ENCODE measurements around the gene C6orf89. TPM values are rescaled to one million over a fixed set of nuclear protein-coding genes. Genes with fewer than 3 reads are reported as not detected.

C6orf89 gene
- total and polyA plus RNA-seq, 2 of the 8 experiments (the other 6 are each of a cell fraction or from before 2014, with no cell fraction given): 4.6 to 12.3 TPM

DNA sequence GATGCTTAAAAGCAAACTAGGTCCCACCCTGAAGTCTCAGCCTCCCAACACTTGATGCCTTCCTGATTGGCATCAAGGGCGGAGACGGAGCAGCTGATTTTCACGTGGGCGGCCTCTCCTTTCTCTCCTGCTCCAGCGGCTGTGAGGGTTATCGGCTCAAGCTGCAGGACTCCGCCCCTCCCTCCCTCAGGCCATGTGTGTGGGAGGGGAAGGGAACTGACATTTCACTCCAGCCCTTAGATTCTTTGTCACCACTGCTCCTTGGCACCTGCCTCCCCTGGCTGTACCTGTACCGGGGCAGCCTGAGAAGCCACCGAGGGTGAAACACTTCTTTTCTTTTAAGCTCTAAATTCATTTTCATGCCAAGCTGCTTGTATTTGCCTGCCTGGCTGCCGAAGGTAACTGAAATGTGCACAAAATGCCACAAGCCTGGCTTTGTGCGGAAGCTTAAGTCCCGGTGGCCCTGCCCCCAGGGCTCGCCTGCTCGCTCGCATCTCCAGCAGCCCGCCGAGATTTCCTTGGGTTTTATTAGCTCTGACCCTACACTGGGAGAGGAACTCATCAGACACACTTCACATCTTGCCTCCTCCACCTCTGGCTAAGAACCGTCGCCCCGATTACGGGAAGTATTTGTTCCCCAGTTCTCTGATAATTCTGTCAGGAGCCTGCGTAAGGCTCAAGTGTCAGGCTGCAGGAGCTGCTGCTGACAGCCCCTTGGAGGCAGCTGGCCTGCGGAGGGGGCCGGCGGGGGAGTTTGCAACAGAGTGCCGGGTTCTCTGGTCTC, 36.9 kb upstream of the C6orf89 start (continued):
- TF ChIP-seq, protein P1, sequence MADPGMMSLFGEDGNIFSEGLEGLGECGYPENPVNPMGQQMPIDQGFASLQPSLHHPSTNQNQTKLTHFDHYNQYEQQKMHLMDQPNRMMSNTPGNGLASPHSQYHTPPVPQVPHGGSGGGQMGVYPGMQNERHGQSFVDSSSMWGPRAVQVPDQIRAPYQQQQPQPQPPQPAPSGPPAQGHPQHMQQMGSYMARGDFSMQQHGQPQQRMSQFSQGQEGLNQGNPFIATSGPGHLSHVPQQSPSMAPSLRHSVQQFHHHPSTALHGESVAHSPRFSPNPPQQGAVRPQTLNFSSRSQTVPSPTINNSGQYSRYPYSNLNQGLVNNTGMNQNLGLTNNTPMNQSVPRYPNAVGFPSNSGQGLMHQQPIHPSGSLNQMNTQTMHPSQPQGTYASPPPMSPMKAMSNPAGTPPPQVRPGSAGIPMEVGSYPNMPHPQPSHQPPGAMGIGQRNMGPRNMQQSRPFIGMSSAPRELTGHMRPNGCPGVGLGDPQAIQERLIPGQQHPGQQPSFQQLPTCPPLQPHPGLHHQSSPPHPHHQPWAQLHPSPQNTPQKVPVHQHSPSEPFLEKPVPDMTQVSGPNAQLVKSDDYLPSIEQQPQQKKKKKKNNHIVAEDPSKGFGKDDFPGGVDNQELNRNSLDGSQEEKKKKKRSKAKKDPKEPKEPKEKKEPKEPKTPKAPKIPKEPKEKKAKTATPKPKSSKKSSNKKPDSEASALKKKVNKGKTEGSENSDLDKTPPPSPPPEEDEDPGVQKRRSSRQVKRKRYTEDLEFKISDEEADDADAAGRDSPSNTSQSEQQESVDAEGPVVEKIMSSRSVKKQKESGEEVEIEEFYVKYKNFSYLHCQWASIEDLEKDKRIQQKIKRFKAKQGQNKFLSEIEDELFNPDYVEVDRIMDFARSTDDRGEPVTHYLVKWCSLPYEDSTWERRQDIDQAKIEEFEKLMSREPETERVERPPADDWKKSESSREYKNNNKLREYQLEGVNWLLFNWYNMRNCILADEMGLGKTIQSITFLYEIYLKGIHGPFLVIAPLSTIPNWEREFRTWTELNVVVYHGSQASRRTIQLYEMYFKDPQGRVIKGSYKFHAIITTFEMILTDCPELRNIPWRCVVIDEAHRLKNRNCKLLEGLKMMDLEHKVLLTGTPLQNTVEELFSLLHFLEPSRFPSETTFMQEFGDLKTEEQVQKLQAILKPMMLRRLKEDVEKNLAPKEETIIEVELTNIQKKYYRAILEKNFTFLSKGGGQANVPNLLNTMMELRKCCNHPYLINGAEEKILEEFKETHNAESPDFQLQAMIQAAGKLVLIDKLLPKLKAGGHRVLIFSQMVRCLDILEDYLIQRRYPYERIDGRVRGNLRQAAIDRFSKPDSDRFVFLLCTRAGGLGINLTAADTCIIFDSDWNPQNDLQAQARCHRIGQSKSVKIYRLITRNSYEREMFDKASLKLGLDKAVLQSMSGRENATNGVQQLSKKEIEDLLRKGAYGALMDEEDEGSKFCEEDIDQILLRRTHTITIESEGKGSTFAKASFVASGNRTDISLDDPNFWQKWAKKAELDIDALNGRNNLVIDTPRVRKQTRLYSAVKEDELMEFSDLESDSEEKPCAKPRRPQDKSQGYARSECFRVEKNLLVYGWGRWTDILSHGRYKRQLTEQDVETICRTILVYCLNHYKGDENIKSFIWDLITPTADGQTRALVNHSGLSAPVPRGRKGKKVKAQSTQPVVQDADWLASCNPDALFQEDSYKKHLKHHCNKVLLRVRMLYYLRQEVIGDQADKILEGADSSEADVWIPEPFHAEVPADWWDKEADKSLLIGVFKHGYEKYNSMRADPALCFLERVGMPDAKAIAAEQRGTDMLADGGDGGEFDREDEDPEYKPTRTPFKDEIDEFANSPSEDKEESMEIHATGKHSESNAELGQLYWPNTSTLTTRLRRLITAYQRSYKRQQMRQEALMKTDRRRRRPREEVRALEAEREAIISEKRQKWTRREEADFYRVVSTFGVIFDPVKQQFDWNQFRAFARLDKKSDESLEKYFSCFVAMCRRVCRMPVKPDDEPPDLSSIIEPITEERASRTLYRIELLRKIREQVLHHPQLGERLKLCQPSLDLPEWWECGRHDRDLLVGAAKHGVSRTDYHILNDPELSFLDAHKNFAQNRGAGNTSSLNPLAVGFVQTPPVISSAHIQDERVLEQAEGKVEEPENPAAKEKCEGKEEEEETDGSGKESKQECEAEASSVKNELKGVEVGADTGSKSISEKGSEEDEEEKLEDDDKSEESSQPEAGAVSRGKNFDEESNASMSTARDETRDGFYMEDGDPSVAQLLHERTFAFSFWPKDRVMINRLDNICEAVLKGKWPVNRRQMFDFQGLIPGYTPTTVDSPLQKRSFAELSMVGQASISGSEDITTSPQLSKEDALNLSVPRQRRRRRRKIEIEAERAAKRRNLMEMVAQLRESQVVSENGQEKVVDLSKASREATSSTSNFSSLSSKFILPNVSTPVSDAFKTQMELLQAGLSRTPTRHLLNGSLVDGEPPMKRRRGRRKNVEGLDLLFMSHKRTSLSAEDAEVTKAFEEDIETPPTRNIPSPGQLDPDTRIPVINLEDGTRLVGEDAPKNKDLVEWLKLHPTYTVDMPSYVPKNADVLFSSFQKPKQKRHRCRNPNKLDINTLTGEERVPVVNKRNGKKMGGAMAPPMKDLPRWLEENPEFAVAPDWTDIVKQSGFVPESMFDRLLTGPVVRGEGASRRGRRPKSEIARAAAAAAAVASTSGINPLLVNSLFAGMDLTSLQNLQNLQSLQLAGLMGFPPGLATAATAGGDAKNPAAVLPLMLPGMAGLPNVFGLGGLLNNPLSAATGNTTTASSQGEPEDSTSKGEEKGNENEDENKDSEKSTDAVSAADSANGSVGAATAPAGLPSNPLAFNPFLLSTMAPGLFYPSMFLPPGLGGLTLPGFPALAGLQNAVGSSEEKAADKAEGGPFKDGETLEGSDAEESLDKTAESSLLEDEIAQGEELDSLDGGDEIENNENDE (IDR thresholded peaks at IDR 0.05; ENCODE audit: insufficient replicate concordance, low read length): no peak
- 0 out of 2 replicates have a peak, but pooled peaks have one; percentile 21 for TF ChIP-seq SP1 (IDR thresholded peaks at IDR 0.05; ENCODE audit: low read depth, low read length)
- TF ChIP-seq MAFK (IDR thresholded peaks at IDR 0.05; ENCODE audit: low read depth, low read length): no peak
- no peak for TF ChIP-seq YY1 (IDR thresholded peaks at IDR 0.05; ENCODE audit: low read depth, low read length)
- TF ChIP-seq, protein P2, sequence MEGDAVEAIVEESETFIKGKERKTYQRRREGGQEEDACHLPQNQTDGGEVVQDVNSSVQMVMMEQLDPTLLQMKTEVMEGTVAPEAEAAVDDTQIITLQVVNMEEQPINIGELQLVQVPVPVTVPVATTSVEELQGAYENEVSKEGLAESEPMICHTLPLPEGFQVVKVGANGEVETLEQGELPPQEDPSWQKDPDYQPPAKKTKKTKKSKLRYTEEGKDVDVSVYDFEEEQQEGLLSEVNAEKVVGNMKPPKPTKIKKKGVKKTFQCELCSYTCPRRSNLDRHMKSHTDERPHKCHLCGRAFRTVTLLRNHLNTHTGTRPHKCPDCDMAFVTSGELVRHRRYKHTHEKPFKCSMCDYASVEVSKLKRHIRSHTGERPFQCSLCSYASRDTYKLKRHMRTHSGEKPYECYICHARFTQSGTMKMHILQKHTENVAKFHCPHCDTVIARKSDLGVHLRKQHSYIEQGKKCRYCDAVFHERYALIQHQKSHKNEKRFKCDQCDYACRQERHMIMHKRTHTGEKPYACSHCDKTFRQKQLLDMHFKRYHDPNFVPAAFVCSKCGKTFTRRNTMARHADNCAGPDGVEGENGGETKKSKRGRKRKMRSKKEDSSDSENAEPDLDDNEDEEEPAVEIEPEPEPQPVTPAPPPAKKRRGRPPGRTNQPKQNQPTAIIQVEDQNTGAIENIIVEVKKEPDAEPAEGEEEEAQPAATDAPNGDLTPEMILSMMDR (IDR thresholded peaks at IDR 0.05; ENCODE audit: control extremely low read depth in 1 of 3, insufficient read depth in 1 of 3, low read depth in 1 of 3, low read length in 3 of 3): no peak
- 0 out of 4 replicates have a peak, but pooled peaks of 1 of the 2 experiments have one; percentile 47 for TF ChIP-seq HDAC2 (IDR thresholded peaks at IDR 0.05; ENCODE audit: borderline replicate concordance in 1 of 2, low read depth in 2 of 2, low read length in 2 of 2)
- no peak for TF ChIP-seq CEBPB (IDR thresholded peaks at IDR 0.05; ENCODE audit: low read depth, low read length)
